Gastrocnemius medialis (tissue), 4 donors: ENCODE data around the gene FBLN1.

Source experiments
- CTCF ChIP-seq, 5 experiments: fragments of 450-650 bp in 3 of 5; fragments of 200-600 bp in 2 of 5; sonication (generic) in 2 of 5; IDR thresholded peaks in 4 of 5; conservative IDR thresholded peaks in 1 of 5; 1 replicate in 4 of 5; 2 replicates in 1 of 5; pipeline ENCODE4 v1.5.1; 2016 to 2019; ENCODE audit warnings: antibody characterized with exemption in 5 of 5, mild to moderate bottlenecking in 3 of 5, moderate library complexity in 3 of 5
- POLR2A ChIP-seq, 2 donors: fragments of 450-650 bp; IDR thresholded peaks; one replicate each; pipeline ENCODE4 v1.6.1; 2017; ENCODE audit warnings: antibody characterized with exemption in 2 of 2, mild to moderate bottlenecking in 2 of 2, moderate library complexity in 2 of 2

- TF ChIP-seq POLR2A (IDR thresholded peaks at IDR 0.05) (no peak), CTCF (IDR thresholded peaks at IDR 0.05 in 4 of 5, conservative IDR thresholded peaks at IDR 0.05 in 1 of 5) (no peak)
Observed at GRCh38 chr22:45602824-45603595, 100.3 kb downstream of the FBLN1 start.
